ENCODE results near the gene DUSP7. TPM values are rescaled to one million over a fixed set of nuclear protein-coding genes. Genes with fewer than 3 reads are reported as not detected.

DUSP7 gene
- total RNA-seq, 1 donor from 2014 or later: 19.4 TPM

DNA sequence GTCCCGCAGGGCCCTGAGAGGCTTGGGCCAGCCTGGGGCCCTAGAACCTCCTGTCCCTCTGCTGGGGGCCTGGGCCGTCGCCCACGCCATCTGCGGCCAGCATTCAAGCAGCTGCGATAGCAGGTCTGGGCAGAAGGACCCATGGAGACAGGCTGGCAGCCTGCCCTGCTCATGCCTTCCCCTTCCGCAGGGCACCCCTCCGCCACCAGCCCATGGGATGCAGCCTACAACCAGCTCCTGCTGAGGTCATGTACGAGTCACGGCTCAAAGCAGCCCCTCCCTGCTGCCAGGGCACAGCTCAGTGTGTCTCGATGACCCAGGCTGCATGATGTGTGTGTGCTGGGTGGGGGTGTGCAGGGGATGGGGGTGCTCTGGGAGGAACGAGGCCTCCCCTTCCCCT lies 27.8 kb downstream of the DUSP7 start:
- TF ChIP-seq, protein P1, sequence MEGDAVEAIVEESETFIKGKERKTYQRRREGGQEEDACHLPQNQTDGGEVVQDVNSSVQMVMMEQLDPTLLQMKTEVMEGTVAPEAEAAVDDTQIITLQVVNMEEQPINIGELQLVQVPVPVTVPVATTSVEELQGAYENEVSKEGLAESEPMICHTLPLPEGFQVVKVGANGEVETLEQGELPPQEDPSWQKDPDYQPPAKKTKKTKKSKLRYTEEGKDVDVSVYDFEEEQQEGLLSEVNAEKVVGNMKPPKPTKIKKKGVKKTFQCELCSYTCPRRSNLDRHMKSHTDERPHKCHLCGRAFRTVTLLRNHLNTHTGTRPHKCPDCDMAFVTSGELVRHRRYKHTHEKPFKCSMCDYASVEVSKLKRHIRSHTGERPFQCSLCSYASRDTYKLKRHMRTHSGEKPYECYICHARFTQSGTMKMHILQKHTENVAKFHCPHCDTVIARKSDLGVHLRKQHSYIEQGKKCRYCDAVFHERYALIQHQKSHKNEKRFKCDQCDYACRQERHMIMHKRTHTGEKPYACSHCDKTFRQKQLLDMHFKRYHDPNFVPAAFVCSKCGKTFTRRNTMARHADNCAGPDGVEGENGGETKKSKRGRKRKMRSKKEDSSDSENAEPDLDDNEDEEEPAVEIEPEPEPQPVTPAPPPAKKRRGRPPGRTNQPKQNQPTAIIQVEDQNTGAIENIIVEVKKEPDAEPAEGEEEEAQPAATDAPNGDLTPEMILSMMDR (IDR thresholded peaks at IDR 0.05): no peak
- Mint-ChIP-seq H3K4me1 (ENCODE audit: unreplicated experiment) (peaks cover 26% of the 10 kb centered on the region), H3K27me3 (ENCODE audit: unreplicated experiment) (no peaks in the 10 kb centered on the region), H3K9me3 (ENCODE audit: unreplicated experiment) (no peaks in the 10 kb centered on the region), H3K36me3 (ENCODE audit: unreplicated experiment) (no peaks in the 10 kb centered on the region), H3K4me3 (ENCODE audit: unreplicated experiment) (no peak overlapping the region), H3K27ac (ENCODE audit: unreplicated experiment) (no peak overlapping the region)
- no peak for DNase-seq (ENCODE audit: extremely low spot score, unreplicated experiment)

GRCh38 chr3:52026041-52026440 lies 30.3 kb downstream of the DUSP7 start:
- peaks cover 48% of the 10 kb centered on the region for H3K4me1 Mint-ChIP-seq (ENCODE audit: unreplicated experiment)
- no peaks in the 10 kb centered on the region for H3K9me3 Mint-ChIP-seq (ENCODE audit: unreplicated experiment)
- no peaks in the 10 kb centered on the region for H3K36me3 Mint-ChIP-seq (ENCODE audit: unreplicated experiment)
- no peak overlapping the region for H3K4me3 Mint-ChIP-seq (ENCODE audit: unreplicated experiment)
- no peak for DNase-seq (ENCODE audit: extremely low spot score, unreplicated experiment)
- H3K27me3 Mint-ChIP-seq (ENCODE audit: unreplicated experiment): no peaks in the 10 kb centered on the region
- TF ChIP-seq, protein P1 (IDR thresholded peaks at IDR 0.05): no peak
- H3K27ac Mint-ChIP-seq (ENCODE audit: unreplicated experiment): no peak overlapping the region

DNA sequence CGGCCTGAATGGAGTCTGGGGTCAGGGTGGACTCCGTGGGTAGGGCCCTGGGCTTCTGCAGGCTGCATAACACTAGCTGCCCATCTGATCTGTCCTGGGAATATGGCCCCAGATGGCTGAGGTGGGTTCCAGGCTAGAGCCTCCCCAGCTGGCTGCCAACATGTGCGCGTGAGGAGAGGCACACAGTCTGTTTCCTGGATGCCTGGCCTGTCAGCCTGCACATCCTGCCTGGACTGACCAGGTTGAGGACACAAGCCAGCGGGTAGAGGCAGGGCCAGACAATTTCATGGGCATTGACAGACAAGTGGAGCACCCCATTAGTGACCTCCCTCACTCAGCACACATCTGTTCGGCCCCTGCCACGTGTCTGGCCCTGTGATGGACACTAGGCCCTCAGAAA lies 30.9 kb downstream of the DUSP7 start:
- Mint-ChIP-seq H3K4me3 (ENCODE audit: unreplicated experiment) (no peak overlapping the region), H3K27ac (ENCODE audit: unreplicated experiment) (no peak overlapping the region), H3K27me3 (ENCODE audit: unreplicated experiment) (no peaks in the 10 kb centered on the region), H3K36me3 (ENCODE audit: unreplicated experiment) (no peaks in the 10 kb centered on the region), H3K4me1 (ENCODE audit: unreplicated experiment) (peaks cover 48% of the 10 kb centered on the region), H3K9me3 (ENCODE audit: unreplicated experiment) (no peaks in the 10 kb centered on the region)
- DNase-seq (ENCODE audit: extremely low spot score, unreplicated experiment): no peak
- TF ChIP-seq, protein P1 (IDR thresholded peaks at IDR 0.05): no peak

- Mint-ChIP-seq H3K4me3 (ENCODE audit: unreplicated experiment) (no peak overlapping the region), H3K27ac (ENCODE audit: unreplicated experiment) (no peak overlapping the region), H3K4me1 (ENCODE audit: unreplicated experiment) (peaks cover 48% of the 10 kb centered on the region), H3K27me3 (ENCODE audit: unreplicated experiment) (no peaks in the 10 kb centered on the region), H3K9me3 (ENCODE audit: unreplicated experiment) (no peaks in the 10 kb centered on the region), H3K36me3 (ENCODE audit: unreplicated experiment) (no peaks in the 10 kb centered on the region)
- DNase-seq (ENCODE audit: extremely low spot score, unreplicated experiment): no peak
- TF ChIP-seq, protein P1 (IDR thresholded peaks at IDR 0.05): no peak
These were observed 31.5 kb downstream of the DUSP7 start for GRCh38 chr3:52024765-52025452.

DNA sequence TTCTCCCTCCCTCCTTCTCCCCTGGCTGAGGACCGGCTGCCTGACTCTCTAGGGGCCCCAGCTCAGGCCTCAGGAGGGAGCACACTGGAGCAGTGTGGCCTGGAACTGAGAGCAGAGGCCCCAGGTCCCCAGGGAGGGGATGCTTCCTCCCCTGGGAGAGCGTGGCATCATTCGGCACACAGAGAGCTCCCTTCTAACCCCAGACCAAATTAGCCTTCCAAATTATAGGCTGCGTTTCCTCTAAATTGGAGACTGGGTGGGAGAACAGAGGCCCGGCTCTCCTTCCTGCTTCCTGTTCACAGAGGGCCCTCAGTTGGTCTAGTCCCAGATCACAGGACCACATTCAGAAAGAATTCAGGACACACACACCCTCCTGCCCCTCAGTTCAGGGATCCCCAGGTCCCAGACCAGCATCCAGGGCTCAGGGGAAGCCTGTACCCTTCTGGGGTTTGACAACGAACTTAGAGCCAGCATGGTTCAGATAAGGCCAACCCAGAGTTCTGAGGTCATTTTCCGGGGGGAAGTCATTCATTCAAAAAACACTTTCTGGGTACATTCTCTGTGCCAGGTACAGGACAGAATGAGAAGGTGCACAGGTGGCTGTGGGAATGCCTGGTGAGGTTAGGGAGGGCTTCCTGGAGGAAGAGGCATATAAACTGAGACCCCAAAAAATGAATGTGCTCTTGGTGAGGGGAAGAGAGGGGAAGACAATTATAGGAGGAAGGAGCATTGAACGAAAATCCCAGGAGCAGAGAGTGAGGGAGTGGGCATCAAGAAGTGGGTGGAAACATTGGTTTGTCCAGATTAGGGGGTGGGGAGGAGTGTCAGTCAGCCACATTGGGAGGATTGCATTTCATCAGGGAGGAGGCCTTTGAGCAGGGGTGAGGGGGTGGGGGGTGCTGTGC lies 32.3 kb downstream of the DUSP7 start:
- H3K9me3 Mint-ChIP-seq (ENCODE audit: unreplicated experiment): no peaks in the 10 kb centered on the region
- DNase-seq (ENCODE audit: extremely low spot score, unreplicated experiment): no peak
- peaks cover 54% of the 10 kb centered on the region for H3K4me1 Mint-ChIP-seq (ENCODE audit: unreplicated experiment)
- TF ChIP-seq, protein P1 (IDR thresholded peaks at IDR 0.05): no peak
- H3K36me3 Mint-ChIP-seq (ENCODE audit: unreplicated experiment): no peaks in the 10 kb centered on the region
- H3K4me3 Mint-ChIP-seq (ENCODE audit: unreplicated experiment): no peak overlapping the region
- H3K27me3 Mint-ChIP-seq (ENCODE audit: unreplicated experiment): no peaks in the 10 kb centered on the region
- H3K27ac Mint-ChIP-seq (ENCODE audit: unreplicated experiment): no peak overlapping the region
